ENCODE results near the gene PDZD2. TPM values are rescaled to one million over a fixed set of nuclear protein-coding genes. Genes with fewer than 3 reads are reported as not detected.

The PDZD2 gene
- total RNA-seq, 1 experiment from 2014 or later = 0.26 TPM

DNA sequence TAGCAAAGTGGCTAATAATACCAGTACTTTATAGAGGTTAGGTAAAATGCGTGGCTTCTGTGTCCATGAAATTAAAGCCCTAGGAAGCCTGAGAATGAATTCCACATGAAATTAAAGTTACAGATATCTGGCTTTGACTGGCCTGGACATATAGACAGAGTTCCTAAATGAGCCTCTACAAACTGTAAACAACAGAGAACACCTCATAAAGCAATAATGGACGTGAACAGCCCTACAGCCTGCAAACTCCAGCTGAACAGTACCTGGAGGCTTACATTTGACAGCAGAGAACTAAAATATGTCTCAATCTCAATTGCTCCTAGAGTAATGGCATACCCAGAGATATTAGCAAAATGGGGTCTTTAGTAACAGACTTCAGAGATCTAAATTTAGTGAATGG lies 506.4 kb downstream of the PDZD2 start:
- in situ Hi-C loops (cut with HindIII; ENCODE audit: low pct_unique_long_range_greater_than_20kb, low sequenced_read_pairs) = no loop called here
- DNase-seq (ENCODE audit: low read depth, low spot score) = no peak

DNA sequence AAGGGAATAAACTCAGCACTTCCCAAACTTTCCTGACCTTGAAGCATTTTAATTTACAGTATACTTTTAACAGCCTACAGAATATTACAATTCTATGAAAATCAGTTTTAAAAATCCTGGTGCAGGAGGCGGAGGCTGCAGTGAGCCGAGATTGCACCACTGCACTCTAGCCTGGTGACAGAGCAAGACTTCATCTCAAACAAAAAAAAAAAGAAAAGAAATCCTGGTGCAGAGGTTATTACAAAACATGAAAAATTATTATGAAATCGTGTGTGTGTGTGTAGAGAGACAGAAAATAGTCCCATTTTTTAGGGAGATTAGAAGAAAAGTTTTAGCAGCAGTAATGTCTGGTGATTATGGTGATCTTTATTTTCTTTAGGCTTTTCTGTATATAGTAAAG lies 508.3 kb downstream of the PDZD2 start:
- DNase-seq (ENCODE audit: low read depth, low spot score) = no peak
- in situ Hi-C loops (cut with HindIII; ENCODE audit: low pct_unique_long_range_greater_than_20kb, low sequenced_read_pairs) = no loop called here

- in situ Hi-C loops (cut with HindIII; ENCODE audit: low pct_unique_long_range_greater_than_20kb, low sequenced_read_pairs) = no loop called here
- no peak for DNase-seq (ENCODE audit: low read depth, low spot score)
Measured at GRCh38 chr5:32147959-32148358, 509.0 kb downstream of the PDZD2 start.

GRCh38 chr5:32150366-32150765 lies 511.4 kb downstream of the PDZD2 start:
- DNase-seq (ENCODE audit: low read depth, low spot score) = no peak
- in situ Hi-C loops (cut with HindIII; ENCODE audit: low pct_unique_long_range_greater_than_20kb, low sequenced_read_pairs) = no loop called here

GRCh38 chr5:32151198-32151597 lies 512.3 kb downstream of the PDZD2 start:
- in situ Hi-C loops (cut with HindIII; ENCODE audit: low pct_unique_long_range_greater_than_20kb, low sequenced_read_pairs) = no loop called here

DNA sequence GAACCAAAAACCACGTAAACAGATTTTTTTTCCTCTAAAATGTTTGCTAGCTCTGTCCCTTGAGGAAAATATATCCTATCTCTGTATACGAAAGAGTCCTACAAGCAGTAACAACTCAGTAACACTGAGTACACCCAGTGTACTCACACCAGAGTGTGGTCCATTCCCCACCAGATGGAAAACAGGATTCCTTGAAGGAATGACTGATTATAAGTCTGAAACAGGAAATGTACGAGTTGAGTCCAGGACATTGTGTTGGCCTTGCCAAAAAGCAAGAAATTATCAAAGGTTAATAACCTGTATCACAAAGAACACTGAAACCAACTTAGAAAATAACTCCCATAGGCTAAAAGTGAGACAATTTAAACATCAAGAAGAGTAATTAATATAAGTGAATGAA lies 514.8 kb downstream of the PDZD2 start:
- in situ Hi-C loops (cut with HindIII; ENCODE audit: low pct_unique_long_range_greater_than_20kb, low sequenced_read_pairs) = no loop called here
- DNase-seq (ENCODE audit: low read depth, low spot score) = no peak

More at GRCh38 chr5:32151198-32151597, 512.3 kb downstream of the PDZD2 start:
- DNase-seq (ENCODE audit: low read depth, low spot score) = no peak

DNA sequence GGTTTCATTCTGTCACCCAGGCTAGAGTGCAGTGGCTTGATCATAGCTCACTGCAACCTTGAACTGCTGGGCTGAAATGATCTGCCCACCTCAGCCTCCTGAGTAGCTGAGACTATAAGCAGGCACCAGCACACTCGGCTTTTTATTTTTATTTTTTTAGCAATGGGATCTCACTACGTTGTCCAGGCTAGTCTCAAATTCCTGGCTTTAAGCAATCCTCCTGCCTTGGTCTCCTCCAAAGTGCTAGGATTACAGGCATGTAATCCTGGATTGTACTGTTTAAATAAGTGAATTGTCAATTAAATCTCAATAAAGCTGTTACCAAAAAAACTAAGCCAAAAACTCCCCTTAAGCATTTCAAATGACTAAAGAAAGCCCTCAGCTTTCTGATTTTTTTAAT lies 516.3 kb downstream of the PDZD2 start:
- in situ Hi-C loops (cut with HindIII; ENCODE audit: low pct_unique_long_range_greater_than_20kb, low sequenced_read_pairs) = no loop called here
- no peak for DNase-seq (ENCODE audit: low read depth, low spot score)

GRCh38 chr5:32156635-32157034 lies 517.7 kb downstream of the PDZD2 start:
- in situ Hi-C loops (cut with HindIII; ENCODE audit: low pct_unique_long_range_greater_than_20kb, low sequenced_read_pairs) = no loop called here

DNA sequence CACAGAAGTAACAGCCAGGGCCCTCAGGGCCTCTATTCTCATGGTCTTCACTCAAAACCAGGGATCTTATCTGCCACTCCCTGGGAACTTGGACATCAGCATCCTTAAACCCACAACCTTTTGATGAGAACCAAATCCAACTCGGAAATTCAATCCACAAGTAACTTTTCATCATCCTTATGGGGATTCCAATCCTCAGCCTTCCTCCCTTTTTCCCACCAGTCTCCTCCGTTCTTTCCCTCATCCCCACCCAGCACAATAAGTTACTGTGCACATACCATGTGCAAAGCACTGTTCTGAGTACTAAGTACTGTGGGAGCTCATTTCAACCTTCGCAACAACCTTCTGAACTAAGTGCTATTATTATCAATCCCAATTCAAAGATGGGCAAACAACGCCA lies 518.1 kb downstream of the PDZD2 start:
- in situ Hi-C loops (cut with HindIII; ENCODE audit: low pct_unique_long_range_greater_than_20kb, low sequenced_read_pairs) = no loop called here
- DNase-seq (ENCODE audit: low read depth, low spot score) = no peak

More at GRCh38 chr5:32156635-32157034, 517.7 kb downstream of the PDZD2 start:
- no peak for DNase-seq (ENCODE audit: low read depth, low spot score)

GRCh38 chr5:32158679-32158975 lies 519.7 kb downstream of the PDZD2 start:
- in situ Hi-C loops (cut with HindIII; ENCODE audit: low pct_unique_long_range_greater_than_20kb, low sequenced_read_pairs) = no loop called here
- DNase-seq (ENCODE audit: low read depth, low spot score) = no peak

- in situ Hi-C loops (cut with HindIII; ENCODE audit: low pct_unique_long_range_greater_than_20kb, low sequenced_read_pairs) = no loop called here
- no peak for DNase-seq (ENCODE audit: low read depth, low spot score)
Measured at GRCh38 chr5:32159328-32160072, 520.6 kb downstream of the PDZD2 start.

DNA sequence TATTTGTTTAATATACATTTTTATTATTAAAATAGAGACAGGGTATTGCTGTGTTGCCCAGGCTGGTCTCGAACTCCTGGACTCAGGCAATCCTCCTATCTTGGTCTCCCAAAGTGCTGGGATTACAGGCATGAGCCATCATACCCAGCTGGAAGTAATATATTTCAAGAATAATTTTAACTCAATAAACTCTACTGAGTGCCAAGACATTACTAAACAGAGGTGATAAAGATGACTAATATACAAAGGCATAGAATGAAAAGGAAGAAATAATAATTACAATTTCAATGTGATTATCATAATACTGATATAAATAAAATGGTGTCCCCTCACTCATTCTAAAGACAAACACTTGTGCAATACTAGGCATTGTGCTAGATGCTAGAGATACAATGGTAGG lies 521.3 kb downstream of the PDZD2 start:
- no peak for DNase-seq (ENCODE audit: low read depth, low spot score)
- in situ Hi-C loops (cut with HindIII; ENCODE audit: low pct_unique_long_range_greater_than_20kb, low sequenced_read_pairs) = no loop called here

Small RNA genes lying within 50 kb of the gene (small RNA-seq; reads per million reads assigned to genes)
- gene AC025458.1 (0 to 0.38 reads per million in 2 experiments), gene MIR4279 (0 reads per million in 2 experiments), gene RF00019 (0 reads per million in 2 experiments), gene RNU6-358P (0 reads per million in 2 experiments), gene RNU6-363P (0 to 0.24 reads per million in 2 experiments), gene RNU6-760P (0 reads per million in 2 experiments)

Other genes with a start within 250 kb of the PDZD2 start
- gene DROSHA, start 107.0 kb upstream of the PDZD2 start, total RNA-seq (2014; rRNA removed; shearing (Covaris generic)) = 57.4 and 74.9 TPM in 2 replicates
- 107 and 110 TPM in 2 replicates for gene C5orf22, start 106.8 kb upstream of the PDZD2 start, total RNA-seq (2014; rRNA removed; shearing (Covaris generic))